Epithelial cell of prostate (primary cell): ENCODE data around the gene MTMR6.

ENCODE experiments used
- DNase-seq: peaks from one replicate; pipeline ENCODE4 v3.0.0-alpha.2; 2011; ENCODE audit warnings: low read depth, low spot score
- H3K27ac ChIP-seq: fragments of 450-650 bp; 2 replicates; pipeline ENCODE4 v1.5.1; 2017; ENCODE audit warnings: mild to moderate bottlenecking

The MTMR6 gene

GRCh38 chr13:25286969-25287961 is at the start of gene MTMR6:
TSS of gene MTMR6 (minus strand) at chr13:25287488. CDS start at chr13:25287247, 241 bp downstream.
- DNase-seq = peak; percentile 14

GRCh38 chr13:25335856-25336255 is 48.6 kb upstream of the MTMR6 start:
- DNase-seq = no peak
- no peak overlapping the region for H3K27ac ChIP-seq

More at GRCh38 chr13:25286969-25287961, at the start of gene MTMR6:
- peak within 1 kb of the TSS; percentile 82 for H3K27ac ChIP-seq

GRCh38 chr13:25330541-25330940 is 43.3 kb upstream of the MTMR6 start:
- H3K27ac ChIP-seq = no peak overlapping the region

DNA sequence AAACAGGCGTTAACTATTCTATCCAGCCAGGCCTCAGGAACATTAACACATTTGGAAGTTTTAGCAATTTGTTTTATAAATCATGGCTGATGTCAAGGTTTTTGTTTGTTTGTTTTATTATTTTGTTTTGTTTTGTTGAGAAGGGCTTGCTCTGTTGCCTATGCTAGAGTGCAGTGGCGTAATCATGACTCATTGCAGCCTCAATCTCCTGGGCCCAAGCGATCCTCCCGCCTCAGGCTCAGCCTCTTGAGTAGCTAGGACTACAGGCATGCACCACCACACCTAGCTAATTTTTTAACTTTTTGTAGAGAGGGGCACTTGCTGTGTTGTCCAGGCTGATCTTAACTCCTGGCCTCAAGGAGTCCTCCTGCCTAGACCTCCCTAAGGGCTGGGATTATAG is 42.4 kb upstream of the MTMR6 start:
- no peak for DNase-seq
- no peak overlapping the region for H3K27ac ChIP-seq

More at GRCh38 chr13:25330541-25330940, 43.3 kb upstream of the MTMR6 start:
- DNase-seq = no peak

DNA sequence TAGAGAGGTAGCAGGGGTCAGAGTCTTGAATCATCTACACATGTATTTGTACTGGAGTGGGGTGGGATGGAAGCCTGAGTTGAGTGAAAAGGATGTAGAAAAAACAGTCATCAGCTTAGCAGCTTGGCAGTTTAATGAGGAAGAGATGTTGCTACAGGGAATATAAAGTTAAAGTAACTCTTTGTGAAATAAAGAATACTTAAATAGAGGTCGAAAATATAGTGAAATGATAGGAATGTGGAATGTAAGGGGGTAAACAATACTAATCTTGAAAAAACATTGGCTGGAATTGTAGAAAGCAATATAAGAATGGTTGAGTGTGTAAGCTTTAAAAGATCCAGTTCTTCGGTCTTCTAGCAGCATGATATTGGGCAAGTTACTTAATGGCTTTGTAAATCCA is 36.8 kb upstream of the MTMR6 start:
- no peak overlapping the region for H3K27ac ChIP-seq

GRCh38 chr13:25319771-25320170 is 32.5 kb upstream of the MTMR6 start:
- peak overlapping the region; percentile 95 for H3K27ac ChIP-seq
- DNase-seq = no peak

More for the DNA sequence above, 36.8 kb upstream of the MTMR6 start:
- DNase-seq = no peak

- peak overlapping the region; percentile 95 for H3K27ac ChIP-seq
- DNase-seq = peak; percentile 36
Observed at GRCh38 chr13:25318946-25319345, 31.7 kb upstream of the MTMR6 start.

DNA sequence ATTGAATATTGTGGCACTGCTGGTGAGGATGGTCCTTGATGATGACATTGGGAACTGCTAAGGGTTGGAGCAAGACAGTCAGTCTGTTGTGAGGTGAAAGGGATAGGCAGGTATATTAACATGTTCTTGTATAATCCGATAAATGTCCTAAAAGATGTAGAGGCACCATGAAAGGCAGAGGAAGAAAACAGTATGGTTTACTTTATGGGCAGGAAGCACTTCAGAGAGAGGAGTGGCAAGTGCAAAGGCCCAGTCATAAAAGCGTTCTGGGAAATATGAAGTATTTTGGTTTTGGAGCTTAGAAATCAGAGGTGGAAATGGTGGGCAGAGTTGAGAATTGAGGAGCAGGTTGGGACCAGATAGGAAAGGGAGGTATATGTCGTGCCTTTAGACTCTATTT is 23.6 kb upstream of the MTMR6 start:
- peak overlapping the region; percentile 36 for H3K27ac ChIP-seq
- DNase-seq = no peak

- H3K27ac ChIP-seq = no peak overlapping the region
- no peak for DNase-seq
Observed at GRCh38 chr13:25306671-25307464, 19.6 kb upstream of the MTMR6 start.

GRCh38 chr13:25302121-25302520 is 14.8 kb upstream of the MTMR6 start:
- peak overlapping the region; percentile 91 for H3K27ac ChIP-seq
- no peak for DNase-seq

DNA sequence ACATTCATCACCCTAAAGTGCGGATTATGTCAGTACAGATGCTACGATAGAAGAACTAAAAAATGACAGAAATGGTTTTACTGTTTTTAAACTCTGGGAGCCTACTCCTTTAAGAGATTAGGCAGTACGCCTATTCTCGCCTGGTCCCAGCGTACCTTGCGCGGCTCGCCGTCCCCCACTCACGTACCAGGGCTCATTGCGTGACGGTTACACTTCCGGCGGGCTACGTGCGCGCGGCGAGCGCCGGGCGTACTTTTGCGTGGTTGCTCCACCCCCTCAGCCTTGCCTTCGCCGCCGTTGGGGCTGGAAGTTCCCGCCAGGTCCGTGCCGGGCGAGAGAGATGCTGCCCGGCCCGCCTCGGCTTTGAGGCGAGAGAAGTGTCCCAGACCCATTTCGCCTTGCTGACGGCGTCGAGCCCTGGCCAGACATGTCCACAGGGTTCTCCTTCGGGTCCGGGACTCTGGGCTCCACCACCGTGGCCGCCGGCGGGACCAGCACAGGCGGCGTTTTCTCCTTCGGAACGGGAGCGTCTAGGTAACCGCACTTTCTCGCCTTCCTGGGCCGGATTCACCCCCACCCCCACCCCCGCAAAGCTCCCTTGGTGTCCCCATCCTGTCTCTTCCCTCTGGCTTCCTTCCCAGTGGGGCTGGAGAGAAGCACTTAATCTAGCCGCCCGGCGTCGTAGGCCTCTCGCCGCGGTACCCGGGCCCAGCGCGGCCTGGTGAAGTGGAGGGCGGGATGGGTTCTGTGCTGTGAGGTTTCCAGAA is 14.2 kb upstream of the MTMR6 start, which contains the start of gene NUP58:
Gene NUP58 (plus strand): TSS at position 279 of the 767 bp plus-strand sequence. CDS start 149 bp downstream, at position 428.
- peak; percentile 74 for DNase-seq
- peak within 1 kb of the TSS; percentile 91 for H3K27ac ChIP-seq

GRCh38 chr13:25300861-25301346 is 13.6 kb upstream of the MTMR6 start:
- DNase-seq = no peak
- peak overlapping the region; percentile 91 for H3K27ac ChIP-seq

GRCh38 chr13:25295701-25296100 is 8.4 kb upstream of the MTMR6 start:
- H3K27ac ChIP-seq = no peak overlapping the region
- DNase-seq = no peak

GRCh38 chr13:25295228-25295627 is 7.9 kb upstream of the MTMR6 start:
- DNase-seq = no peak

DNA sequence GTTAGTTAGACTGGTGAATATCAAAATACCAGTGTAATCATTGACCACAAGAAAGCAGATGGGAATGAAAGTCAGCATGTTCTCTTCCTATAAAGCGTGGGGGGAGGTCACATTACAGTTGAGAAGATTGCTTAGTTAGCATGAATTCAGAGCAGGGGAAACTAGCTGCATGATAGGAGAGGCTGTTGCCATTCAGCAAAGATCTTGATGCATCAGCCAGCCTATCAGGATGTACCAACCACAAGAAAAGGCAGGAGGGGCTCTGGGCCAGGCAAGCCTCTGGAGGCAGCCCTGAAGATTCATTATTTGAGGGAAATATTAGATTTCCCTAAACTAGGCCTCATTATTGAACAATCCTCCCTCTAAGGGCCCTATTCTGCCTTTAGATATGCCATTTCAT is 5.0 kb upstream of the MTMR6 start:
- H3K27ac ChIP-seq = no peak overlapping the region
- no peak for DNase-seq

More at GRCh38 chr13:25295228-25295627, 7.9 kb upstream of the MTMR6 start:
- H3K27ac ChIP-seq = no peak overlapping the region

DNA sequence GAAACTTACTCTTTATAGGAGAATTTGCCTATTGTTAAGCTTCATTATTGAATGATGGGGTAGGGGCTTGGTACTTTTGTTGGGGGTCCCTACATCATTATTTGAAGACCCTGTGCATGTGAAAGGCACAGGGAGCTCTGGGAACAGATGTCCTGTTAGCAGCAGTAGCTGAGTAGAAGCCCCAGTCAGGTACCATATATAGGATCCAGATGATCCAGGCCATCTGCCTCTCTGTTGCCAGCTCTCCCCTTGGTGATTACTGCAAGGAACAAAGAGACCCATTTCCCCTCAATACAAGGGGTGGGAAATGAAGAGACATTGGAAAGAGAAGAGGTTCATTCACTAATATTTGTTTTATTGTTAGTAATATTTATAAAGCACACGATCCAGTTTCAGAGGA is 4.4 kb upstream of the MTMR6 start:
- H3K27ac ChIP-seq = no peak overlapping the region
- no peak for DNase-seq

DNA sequence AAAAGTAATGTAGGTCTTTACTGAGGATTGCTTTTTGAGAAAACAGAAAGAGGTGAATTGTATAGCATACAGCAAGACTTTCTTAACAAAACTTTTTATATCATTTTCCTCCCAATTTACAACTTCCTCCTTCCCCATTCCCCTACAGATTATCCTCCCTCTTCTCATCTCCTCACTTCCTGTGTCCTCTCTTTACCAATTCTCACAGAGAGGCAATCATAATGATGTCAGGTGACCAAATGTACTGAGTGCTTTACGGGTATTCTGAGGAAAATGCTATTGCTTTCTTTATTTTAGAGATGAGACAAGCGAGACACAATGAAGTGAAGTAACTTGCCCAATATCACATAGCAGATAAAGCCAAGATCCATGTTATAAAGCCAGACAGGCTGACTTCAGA is 1.7 kb upstream of the MTMR6 start:
- H3K27ac ChIP-seq = no peak overlapping the region
- DNase-seq = no peak

GRCh38 chr13:25286308-25286968 is 850 bp downstream of the MTMR6 start:
- peak overlapping the region; percentile 82 for H3K27ac ChIP-seq
- no peak for DNase-seq

DNA sequence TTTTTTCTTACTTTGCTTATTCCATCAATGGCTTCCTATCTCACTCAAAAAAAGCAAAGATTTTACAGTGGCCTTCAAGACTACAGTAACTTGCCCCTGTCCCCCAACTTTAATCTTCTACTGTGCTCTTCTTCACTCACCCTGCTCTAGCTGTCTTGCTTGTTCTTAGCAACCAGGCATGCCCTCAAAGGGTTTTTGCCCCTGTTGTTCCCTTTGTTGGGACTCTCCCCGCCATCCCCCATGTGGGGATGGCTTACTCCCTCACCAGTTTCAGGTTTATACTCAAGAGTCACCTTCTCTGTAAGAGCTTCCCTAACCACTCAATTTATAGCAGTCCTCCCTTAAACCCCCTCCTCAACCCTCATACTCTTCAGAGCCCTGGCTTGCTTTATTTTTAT is 5.4 kb downstream of the MTMR6 start:
- H3K27ac ChIP-seq = no peak overlapping the region
- DNase-seq = no peak
